ELR (cell line): ENCODE results near the gene BUD23.

Experiments
- DNase-seq: peaks from one replicate; pipeline ENCODE4 v3.0.0-alpha.2; 2015; ENCODE audit warnings: low read depth

BUD23 gene

GRCh38 chr7:73742753-73743641 lies 59.6 kb downstream of the BUD23 start:
- DNase-seq: no peak

- DNase-seq: no peak
Measured at GRCh38 chr7:73746378-73746777, 63.0 kb downstream of the BUD23 start.
